Omental fat pad (tissue), 4 donors: Measurements from ENCODE around the gene ATP9B. TPM values are rescaled to one million over a fixed set of nuclear protein-coding genes. Genes with fewer than 3 reads are reported as not detected.

ENCODE experiments used
- ATAC-seq: fragments of 150-250 bp; one replicate; pipeline ENCODE4 v1.9.1; 2016; ENCODE audit warnings: mild to moderate bottlenecking, moderate library complexity; ENCODE audit not compliant: low FRiP score
- DNase-seq: peaks from one replicate; pipeline ENCODE4 v3.0.0-alpha.2; 2019; ENCODE audit warnings: low spot score
- CTCF ChIP-seq, 3 donors: fragments of 450-650 bp; IDR thresholded peaks; one replicate each; pipeline ENCODE4 v1.5.1; 2016 to 2017; ENCODE audit warnings: antibody characterized with exemption in 3 of 3, mild to moderate bottlenecking in 3 of 3, moderate library complexity in 2 of 3
- total RNA-seq, 4 donors: library from RNA; depleted of rRNA; stranded (reverse); fragments of >200 nt; gene quantifications; one replicate each; pipeline ENCODE4 v1.1.0, GENCODE V29; 2016

Gene ATP9B
- total RNA-seq, 4 donors from 2014 or later = 28.8 to 47.3 (median 39.8) TPM

- ATAC-seq (peak; percentile 47), DNase-seq (no peak)
- no peak for TF ChIP-seq CTCF (IDR thresholded peaks at IDR 0.05)
These were observed 176.4 kb downstream of the ATP9B start for GRCh38 chr18:79245517-79246001.

- DNase-seq = peak; percentile 31
- peak; percentile 96 for ATAC-seq
- TF ChIP-seq CTCF (IDR thresholded peaks at IDR 0.05) = peak in 2 of 3 donors; percentile 15 to 64
These were observed 177.3 kb downstream of the ATP9B start for GRCh38 chr18:79246309-79247108.

GRCh38 chr18:79248495-79249060, 179.4 kb downstream of the ATP9B start:
- DNase-seq (no peak), ATAC-seq (no peak)
- TF ChIP-seq CTCF (IDR thresholded peaks at IDR 0.05) = no peak

- DNase-seq (no peak), ATAC-seq (no peak)
- no peak for TF ChIP-seq CTCF (IDR thresholded peaks at IDR 0.05)
These were observed 181.2 kb downstream of the ATP9B start for GRCh38 chr18:79250301-79250981.

- no peak for TF ChIP-seq CTCF (IDR thresholded peaks at IDR 0.05)
- no peak for DNase-seq
- no peak for ATAC-seq
These were observed 181.8 kb downstream of the ATP9B start for GRCh38 chr18:79251021-79251420.

GRCh38 chr18:79252904-79253633, 183.9 kb downstream of the ATP9B start:
- ATAC-seq (no peak), DNase-seq (no peak)
- no peak for TF ChIP-seq CTCF (IDR thresholded peaks at IDR 0.05)
